Cerebellar nuclear complex (tissue), 1 donor: ENCODE measurements around the gene PLVAP.

ENCODE experiments used
- DNase-seq, 2 experiments: peaks; one replicate each; lab custom pipeline; 2025; lab: John Stamatoyannopoulos, UW

PLVAP gene

GRCh38 chr19:17357078-17357666 is 20.0 kb downstream of the PLVAP start:
- DNase-seq, result no peak

- no peak for DNase-seq
Observed at GRCh38 chr19:17353386-17353785, 23.8 kb downstream of the PLVAP start.

GRCh38 chr19:17352608-17353280 is 24.4 kb downstream of the PLVAP start:
- no peak for DNase-seq

- DNase-seq, result no peak
Observed at GRCh38 chr19:17351815-17352435, 25.2 kb downstream of the PLVAP start.

- no peak for DNase-seq
Observed at GRCh38 chr19:17348700-17349099, 28.4 kb downstream of the PLVAP start.

GRCh38 chr19:17347877-17348276 is 29.3 kb downstream of the PLVAP start:
- no peak for DNase-seq

- DNase-seq, result no peak
Observed at GRCh38 chr19:17347361-17347760, 29.8 kb downstream of the PLVAP start.

- no peak for DNase-seq
Observed at GRCh38 chr19:17346109-17346671, 31.0 kb downstream of the PLVAP start.

- no peak for DNase-seq
Observed at GRCh38 chr19:17341845-17342244, 35.3 kb downstream of the PLVAP start.

GRCh38 chr19:17341386-17341785 is 35.8 kb downstream of the PLVAP start:
- DNase-seq, result no peak

GRCh38 chr19:17340871-17341357 is 36.2 kb downstream of the PLVAP start:
- DNase-seq, result no peak

GRCh38 chr19:17340302-17340870 is 36.8 kb downstream of the PLVAP start:
- DNase-seq, result no peak

- DNase-seq, result no peak
Observed at GRCh38 chr19:17339088-17339741, 37.9 kb downstream of the PLVAP start.

GRCh38 chr19:17338433-17339078 is 38.6 kb downstream of the PLVAP start:
- no peak for DNase-seq

- DNase-seq, result no peak
Observed at GRCh38 chr19:17337675-17338432, 39.3 kb downstream of the PLVAP start.

GRCh38 chr19:17336872-17337674 is 40.1 kb downstream of the PLVAP start, which contains the start of gene GTPBP3:
TSS of gene GTPBP3 (plus strand) at chr19:17337553. CDS start at chr19:17337612, 59 bp downstream.
- peak; percentile 95 to 97 for DNase-seq

GRCh38 chr19:17335575-17335974 is 41.6 kb downstream of the PLVAP start:
- no peak for DNase-seq

- peak; percentile 47 to 93 for DNase-seq
Observed at GRCh38 chr19:17334414-17335409, 42.4 kb downstream of the PLVAP start, which contains the start of gene ANO8. TSS of gene ANO8 (minus strand) at chr19:17334855. CDS start at chr19:17334670, 185 bp downstream.
